Ascending aorta (tissue), 2 donors: ENCODE results near the gene ATXN1. TPM values are rescaled to one million over a fixed set of nuclear protein-coding genes. Genes with fewer than 3 reads are reported as not detected.
A peak's percentile ranks its signal among the peaks of the same experiment; 100 is the strongest.
"Not testable (repeated sequence)": the region's sequence is repeated elsewhere in the genome, so short reads cannot be mapped to it uniquely, and the experiment has no call there.

Experiments
- DNase-seq, 2 donors: peaks; one replicate each; pipeline ENCODE4 v3.0.0-alpha.2; 2019; ENCODE audit warnings: low spot score in 2 of 2
- H3K27ac ChIP-seq, 2 donors: fragments of 200-600 bp; sonication (generic); one replicate each; pipeline ENCODE4 v1.5.1; 2016 to 2017; ENCODE audit warnings: mild to moderate bottlenecking in 1 of 2
- H3K27me3 ChIP-seq: fragments of 200-600 bp; sonication (generic); one replicate; pipeline ENCODE4 v1.5.1; 2017
- H3K36me3 ChIP-seq, 2 donors: fragments of 200-600 bp; sonication (generic); one replicate each; pipeline ENCODE4 v1.5.1; 2016
- H3K4me1 ChIP-seq, 2 donors: fragments of 200-600 bp; sonication (generic); one replicate each; pipeline ENCODE4 v1.5.1; 2016 to 2017; ENCODE audit warnings: mild to moderate bottlenecking in 1 of 2
- H3K4me3 ChIP-seq, 2 donors: fragments of 200-600 bp; sonication (generic); one replicate each; pipeline ENCODE4 v1.5.1; 2016 to 2017; ENCODE audit warnings: mild to moderate bottlenecking in 1 of 2
- H3K9me3 ChIP-seq, 2 donors: fragments of 200-600 bp; sonication (generic); one replicate each; pipeline ENCODE4 v1.5.1; 2016
- CTCF ChIP-seq, 3 experiments: fragments of 200-600 bp in 2 of 3; fragments of 450-650 bp in 1 of 3; sonication (generic) in 2 of 3; IDR thresholded peaks; one replicate each; pipeline ENCODE4 v1.5.1; 2016 to 2019; ENCODE audit warnings: antibody characterized with exemption in 3 of 3, mild to moderate bottlenecking in 1 of 3, moderate library complexity in 1 of 3
- intact Hi-C: fragments of 100-400 bp; cut with DNase I; formaldehyde crosslinking; loops from one replicate; pipeline ENCODE4 v1.15.1; 2023
- total RNA-seq: library from RNA; depleted of rRNA; stranded (reverse); fragments of >200 nt; gene quantifications from one replicate; pipeline ENCODE4 v1.1.0, GENCODE V29; 2016

ATXN1 gene
- total RNA-seq, 1 donor from 2014 or later: 68.3 TPM

- Histone ChIP-seq H3K9me3 (no peaks in the 10 kb centered on the region), H3K36me3 (no peaks in the 10 kb centered on the region), H3K4me3 (no peak overlapping the region), H3K27me3 (no peaks in the 10 kb centered on the region), H3K27ac (no peak overlapping the region), H3K4me1 (no peaks in the 10 kb centered on the region)
- intact Hi-C loops: no loop called here
- no peak for TF ChIP-seq CTCF (IDR thresholded peaks at IDR 0.05)
- peak in 1 of 2 donors; percentile 11 for DNase-seq
These were observed 377.6 kb downstream of the ATXN1 start for GRCh38 chr6:16383607-16384206.

- H3K27ac ChIP-seq, H3K4me1 ChIP-seq, H3K4me3 ChIP-seq, H3K9me3 ChIP-seq, H3K36me3 ChIP-seq, H3K27me3 ChIP-seq, intact Hi-C loops: not testable (repeated sequence)
- peak in 1 of 2 donors; percentile 13 for DNase-seq
These were observed 379.3 kb downstream of the ATXN1 start for GRCh38 chr6:16381968-16382367.

- H3K4me1 ChIP-seq: peaks cover 0 to 4% of the 10 kb centered on the region in 2 donors
- no peak for TF ChIP-seq CTCF (IDR thresholded peaks at IDR 0.05)
These were observed 380.9 kb downstream of the ATXN1 start for GRCh38 chr6:16380220-16380809.

GRCh38 chr6:16378360-16378759 is 382.9 kb downstream of the ATXN1 start:
- DNase-seq: peak in 1 of 2 donors; percentile 11
- H3K4me1 ChIP-seq, H3K27ac ChIP-seq, H3K9me3 ChIP-seq, H3K36me3 ChIP-seq, intact Hi-C loops, H3K27me3 ChIP-seq, H3K4me3 ChIP-seq: not testable (repeated sequence)

More at GRCh38 chr6:16380220-16380809, 380.9 kb downstream of the ATXN1 start:
- Histone ChIP-seq H3K36me3 (no peaks in the 10 kb centered on the region), H3K27me3 (no peaks in the 10 kb centered on the region), H3K27ac (no peak overlapping the region), H3K4me3 (no peak overlapping the region), H3K9me3 (no peaks in the 10 kb centered on the region)
- DNase-seq: peak in 1 of 2 donors; percentile 5
- intact Hi-C loops: no loop called here

- no peaks in the 10 kb centered on the region for H3K9me3 ChIP-seq
- H3K27ac ChIP-seq: no peak overlapping the region
- no peaks in the 10 kb centered on the region for H3K27me3 ChIP-seq
- no peak for TF ChIP-seq CTCF (IDR thresholded peaks at IDR 0.05)
- DNase-seq: peak in 1 of 2 donors; percentile 18
- H3K4me1 ChIP-seq: peaks cover 0 to 4% of the 10 kb centered on the region in 2 donors
- no peak overlapping the region for H3K4me3 ChIP-seq
- no peaks in the 10 kb centered on the region for H3K36me3 ChIP-seq
- intact Hi-C loops: no loop called here
These were observed 383.8 kb downstream of the ATXN1 start for GRCh38 chr6:16377470-16377869.

- intact Hi-C loops: no loop called here
- Histone ChIP-seq H3K9me3 (no peaks in the 10 kb centered on the region), H3K27ac (no peak overlapping the region), H3K4me3 (no peak overlapping the region), H3K27me3 (no peaks in the 10 kb centered on the region), H3K4me1 (peaks cover 0 to 4% of the 10 kb centered on the region in 2 donors), H3K36me3 (no peaks in the 10 kb centered on the region)
- TF ChIP-seq CTCF (IDR thresholded peaks at IDR 0.05): no peak
- DNase-seq: no peak
These were observed 385.4 kb downstream of the ATXN1 start for GRCh38 chr6:16375843-16376242.
